ENCODE measurements around the gene CREG1.
"Not testable (repeated sequence)": the region's sequence is repeated elsewhere in the genome, so short reads cannot be mapped to it uniquely, and the experiment has no call there.

Gene CREG1

DNA sequence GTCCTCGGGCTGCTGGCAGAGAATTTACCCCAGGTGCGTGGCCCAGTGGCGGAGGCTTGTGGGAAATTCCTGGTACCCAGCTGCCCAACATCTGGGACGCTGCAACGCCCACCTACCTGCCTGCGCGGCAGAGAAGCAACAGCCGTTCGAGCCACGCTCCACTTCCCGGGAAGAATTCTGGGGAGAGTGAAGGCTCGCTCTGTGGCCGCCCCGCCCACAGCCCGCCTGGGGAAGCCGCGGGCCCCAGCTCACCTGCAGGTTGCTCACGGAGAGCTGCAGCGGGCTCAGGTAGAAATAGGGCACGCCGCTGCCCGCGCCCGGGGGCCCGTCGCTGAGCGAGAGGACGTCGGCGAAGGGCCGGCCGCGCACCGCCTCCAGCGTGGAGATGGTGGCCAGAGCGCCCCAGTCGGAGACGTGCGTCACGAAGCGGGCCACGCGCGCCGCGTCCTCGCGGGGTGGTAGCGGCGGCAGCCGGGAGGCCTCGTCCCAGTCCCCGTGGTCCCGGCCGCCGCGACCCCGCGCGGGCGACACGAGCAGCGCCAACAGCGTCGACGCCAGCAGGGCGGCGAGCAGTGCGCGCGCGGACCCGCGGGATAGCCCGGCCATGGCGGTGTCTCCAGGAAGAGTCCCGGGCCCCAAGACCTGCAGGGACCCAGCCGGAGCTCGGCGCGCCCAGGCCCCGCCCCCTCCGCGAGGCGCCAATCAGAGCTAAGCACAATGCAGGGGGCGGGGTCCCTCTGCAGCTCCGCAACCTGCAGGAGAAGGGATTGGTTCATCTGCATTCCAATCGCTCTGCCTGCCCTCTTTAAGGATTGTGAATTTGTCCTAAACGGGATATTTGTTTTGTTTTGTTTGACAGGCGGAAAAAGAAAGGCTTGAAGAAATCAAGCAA lies at the start of gene CREG1:
TSS of gene CREG1 (minus strand) at position 627 of the 892 bp plus-strand sequence.
- DNase-seq = peak; percentile 89 to 99

DNA sequence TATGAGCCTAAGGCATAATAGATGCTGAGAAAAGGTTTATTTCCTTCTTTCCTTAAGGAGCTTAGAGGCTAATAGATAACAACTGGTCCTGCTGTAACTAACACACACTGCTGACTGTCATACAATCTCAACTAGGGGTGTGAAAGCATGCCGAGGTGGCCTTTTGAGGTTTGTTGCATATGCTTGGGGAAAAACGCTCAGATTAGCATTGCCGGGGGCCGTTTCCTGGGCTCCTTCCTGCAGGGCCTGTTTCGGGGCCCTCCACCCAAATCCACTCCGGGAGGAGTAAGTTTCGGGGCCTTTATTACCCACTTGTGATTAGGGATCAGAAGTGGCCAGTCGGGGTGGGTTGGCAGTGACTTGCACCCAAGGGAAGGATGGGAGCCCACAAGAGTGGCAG lies 49.3 kb upstream of the CREG1 start:
- no peak for DNase-seq

DNA sequence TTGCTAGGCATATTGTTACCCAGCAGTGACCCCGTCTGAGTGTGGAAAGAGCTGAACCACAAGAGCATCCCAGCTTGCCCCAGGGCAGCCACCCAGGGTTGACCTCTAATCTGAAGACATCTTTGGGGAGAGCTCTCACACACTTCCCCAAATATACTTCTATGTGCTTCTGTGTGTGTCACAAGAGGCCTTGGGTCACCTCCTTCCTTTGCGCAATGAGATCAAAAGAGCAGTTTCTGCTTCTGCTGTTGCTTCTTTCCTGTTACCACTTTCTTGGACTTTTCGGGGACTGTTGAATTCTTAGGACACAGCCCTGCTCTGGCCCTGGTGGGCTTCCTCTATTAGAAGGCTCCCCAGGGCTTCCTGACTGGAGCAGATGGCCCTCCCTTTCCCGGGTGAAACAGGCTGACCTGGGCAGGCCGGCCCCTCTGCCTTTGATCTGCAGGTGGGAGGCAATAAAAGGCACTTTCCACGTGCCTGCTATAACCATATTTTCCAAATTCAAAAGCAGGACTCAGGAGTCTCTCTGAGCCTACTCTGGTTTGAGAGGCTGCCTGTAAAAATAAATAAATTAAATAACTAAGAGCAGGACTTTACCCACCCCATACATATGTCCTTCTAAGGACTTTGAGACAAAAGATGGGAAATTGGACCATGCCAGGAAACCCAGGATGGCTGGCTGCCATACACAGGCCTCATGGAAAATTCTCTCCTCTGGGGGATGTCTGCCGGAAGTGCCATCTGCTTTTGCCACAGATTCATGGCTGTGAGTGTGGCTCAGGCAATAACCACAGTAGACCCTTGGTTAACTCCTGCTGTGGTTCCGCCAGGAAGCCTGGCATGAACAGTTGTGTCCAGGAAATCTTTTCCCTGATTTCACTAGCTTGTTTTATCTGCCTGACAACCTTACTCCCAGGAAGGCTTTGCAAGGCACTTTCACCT lies 48.2 kb upstream of the CREG1 start:
- no peak for DNase-seq

DNA sequence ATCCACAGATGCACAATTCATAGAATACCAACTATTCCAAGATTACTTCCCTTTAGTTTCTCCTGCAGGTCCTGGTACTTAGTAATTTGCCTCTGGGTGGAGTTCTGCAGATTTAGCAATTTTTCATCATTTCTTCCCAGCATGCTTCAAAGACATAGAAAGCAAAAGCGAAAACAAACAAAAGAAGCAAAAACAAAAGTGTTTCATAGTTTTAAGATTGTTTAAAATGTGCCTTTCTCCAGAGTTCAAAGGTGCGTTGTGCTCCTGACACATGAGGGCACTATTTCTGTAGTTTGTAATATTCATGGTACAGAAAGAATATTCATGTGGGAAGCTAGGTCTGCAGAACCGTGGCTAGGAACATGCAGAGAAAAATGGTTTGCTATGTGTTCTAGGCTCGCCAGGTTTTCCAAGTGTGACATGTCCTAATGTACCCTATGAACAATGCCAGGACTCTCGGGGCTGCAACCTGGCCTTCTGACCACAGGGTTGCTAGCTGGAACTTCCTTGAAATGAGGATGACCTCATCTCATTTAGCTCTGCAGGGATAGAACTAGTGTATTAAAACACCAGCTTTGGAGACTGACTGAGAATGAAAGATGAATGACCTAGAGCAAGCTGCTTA lies 46.5 kb upstream of the CREG1 start:
- no peak for DNase-seq

DNA sequence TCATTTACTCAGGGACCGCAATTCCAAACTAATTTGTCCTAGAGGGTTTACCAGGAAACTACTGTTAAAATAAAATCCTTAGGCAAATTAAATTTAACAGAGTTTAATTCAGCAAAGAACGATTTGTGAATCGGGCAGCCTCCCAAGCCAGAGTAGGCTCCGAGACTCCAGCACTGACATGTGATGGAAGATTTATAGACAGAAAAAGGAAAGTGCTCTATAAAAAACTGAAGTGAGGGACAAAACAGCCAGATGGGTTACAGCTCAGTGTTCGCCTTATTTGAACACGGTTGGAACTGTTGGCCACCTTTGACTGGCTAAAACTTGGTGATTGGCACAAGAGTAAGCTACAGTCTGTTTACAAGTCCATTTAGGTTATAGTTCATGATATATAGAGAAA lies 41.3 kb upstream of the CREG1 start:
- no peak for DNase-seq

DNA sequence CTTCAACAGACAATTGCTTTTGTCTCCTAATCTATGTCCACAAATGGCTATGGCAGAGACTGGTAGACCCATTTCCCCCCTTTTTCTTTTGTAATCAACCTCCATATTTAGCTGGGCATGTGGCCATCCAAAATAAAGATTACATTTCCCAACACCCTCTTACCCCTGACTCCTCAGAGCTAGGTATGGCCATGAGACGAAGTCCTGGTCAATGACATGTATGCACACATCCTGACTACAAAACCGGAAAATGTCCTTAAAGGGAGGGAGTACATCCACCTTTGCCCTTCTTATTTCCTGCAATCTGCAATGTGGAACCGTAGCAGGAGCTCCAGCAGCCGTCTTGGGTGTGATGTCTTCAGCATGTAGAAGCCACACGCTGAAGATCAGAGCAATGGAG lies 40.3 kb upstream of the CREG1 start:
- DNase-seq = no peak

DNA sequence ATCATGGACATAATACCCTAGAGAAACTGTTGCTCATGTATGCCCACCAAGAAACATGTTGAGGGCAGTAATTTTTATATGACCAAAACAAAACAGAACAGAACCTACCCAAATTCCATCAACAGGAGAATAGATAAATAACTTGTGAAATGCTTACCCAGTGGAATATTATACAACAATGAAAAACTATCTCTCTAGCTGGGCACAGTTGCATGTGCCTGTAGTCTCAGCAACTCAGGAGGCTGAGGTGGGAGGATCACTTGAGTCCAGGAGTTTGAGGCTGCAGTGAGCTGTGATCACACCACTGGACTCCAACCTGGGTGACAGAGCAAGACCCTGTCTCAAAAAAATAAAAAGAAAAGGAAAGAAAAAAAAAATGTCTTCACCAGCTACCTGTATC lies 38.9 kb upstream of the CREG1 start:
- no peak for DNase-seq

DNA sequence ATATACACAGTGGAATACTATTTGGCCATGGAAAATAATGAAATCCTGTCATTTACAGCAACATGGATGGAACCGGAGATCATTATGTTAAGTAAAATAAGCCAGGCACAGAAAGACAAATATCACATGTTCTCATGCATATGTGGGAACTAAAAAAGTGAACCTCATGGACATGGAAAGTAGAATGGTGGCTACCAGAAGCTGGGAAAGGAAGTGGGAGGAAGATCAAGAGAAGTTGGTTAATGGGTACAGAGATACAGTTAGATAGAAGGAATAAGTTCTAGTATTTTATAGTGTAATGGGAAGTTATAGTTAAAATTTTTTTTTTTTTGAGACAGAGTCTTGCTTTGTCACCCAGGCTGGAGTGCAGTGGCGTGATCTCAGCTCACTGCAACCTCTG lies 34.8 kb upstream of the CREG1 start:
- DNase-seq = no peak

DNA sequence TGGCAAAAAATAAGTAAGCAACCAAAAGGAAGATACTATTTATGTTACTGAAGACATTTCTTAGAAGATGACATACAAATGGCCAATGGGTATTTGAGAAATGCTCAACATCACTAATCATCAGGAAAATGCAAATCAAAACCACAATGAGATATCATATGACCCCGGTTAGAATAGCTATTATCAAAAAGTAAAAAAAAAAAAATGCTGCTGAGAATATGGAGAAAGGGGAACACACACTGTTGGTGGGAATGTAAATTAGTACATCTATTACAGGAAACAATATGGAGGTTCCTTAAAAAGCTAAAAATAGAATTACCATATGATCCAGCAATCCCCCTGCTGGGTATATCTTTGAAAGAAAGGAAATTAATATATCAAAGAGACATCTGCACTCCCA lies 34.3 kb upstream of the CREG1 start:
- no peak for DNase-seq

DNA sequence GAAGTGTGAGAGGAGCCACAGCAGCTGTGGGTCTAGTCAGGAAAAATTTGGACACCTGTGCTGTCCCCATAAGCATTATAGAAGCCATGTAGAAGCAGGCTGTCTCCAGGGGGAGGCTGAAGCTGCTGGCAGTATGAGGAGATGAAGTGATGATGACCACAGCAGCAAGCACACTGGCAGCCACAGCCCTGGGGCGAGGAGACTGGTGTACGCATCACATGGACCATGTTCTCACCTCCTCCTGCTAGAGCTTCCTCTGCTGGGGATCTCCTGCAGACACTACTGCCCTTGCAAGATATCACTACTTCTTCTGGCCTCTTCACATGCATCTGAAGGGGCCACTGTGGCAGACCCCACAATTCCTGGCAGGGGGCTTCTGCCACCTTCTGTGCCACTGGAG lies 33.8 kb upstream of the CREG1 start:
- DNase-seq = no peak

DNA sequence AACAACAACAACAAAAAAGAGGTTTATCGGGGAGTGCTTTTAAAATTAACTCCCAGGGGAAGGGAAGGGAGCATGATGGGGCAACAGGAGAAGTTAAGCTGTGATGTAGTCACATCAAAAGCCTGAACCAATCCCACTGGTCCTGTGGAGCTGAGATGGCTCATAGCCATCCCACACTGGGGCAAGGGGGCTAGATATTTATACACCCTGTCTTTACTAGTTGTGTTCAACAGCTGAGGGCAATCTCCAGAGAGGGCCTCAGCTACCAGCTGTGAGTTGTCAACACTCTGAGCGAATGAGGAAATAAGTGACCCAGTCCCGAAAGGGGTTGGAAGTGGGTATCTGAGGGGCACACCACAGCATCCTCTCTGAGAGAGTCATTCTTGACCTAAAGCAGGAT lies 31.0 kb upstream of the CREG1 start:
- DNase-seq = no peak

DNA sequence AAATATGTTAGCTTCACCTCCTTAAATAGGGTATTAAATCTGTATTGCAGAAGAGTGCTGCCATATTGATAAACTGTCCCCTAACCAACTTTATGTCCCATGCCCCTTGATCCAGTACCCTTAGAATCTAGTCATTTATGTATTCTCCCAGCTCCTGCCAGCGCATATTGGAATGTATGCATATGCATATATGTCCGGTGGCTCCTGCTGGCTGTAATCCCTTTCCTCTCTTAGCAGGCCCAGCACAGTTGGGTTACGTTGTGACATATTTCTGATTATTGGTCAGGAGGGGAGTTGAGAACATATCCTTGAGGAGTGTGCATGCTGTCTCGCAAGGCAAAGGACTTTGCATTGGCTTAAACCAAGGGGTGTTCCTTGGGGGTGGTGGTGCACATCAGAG lies 29.2 kb upstream of the CREG1 start:
- no peak for DNase-seq

DNA sequence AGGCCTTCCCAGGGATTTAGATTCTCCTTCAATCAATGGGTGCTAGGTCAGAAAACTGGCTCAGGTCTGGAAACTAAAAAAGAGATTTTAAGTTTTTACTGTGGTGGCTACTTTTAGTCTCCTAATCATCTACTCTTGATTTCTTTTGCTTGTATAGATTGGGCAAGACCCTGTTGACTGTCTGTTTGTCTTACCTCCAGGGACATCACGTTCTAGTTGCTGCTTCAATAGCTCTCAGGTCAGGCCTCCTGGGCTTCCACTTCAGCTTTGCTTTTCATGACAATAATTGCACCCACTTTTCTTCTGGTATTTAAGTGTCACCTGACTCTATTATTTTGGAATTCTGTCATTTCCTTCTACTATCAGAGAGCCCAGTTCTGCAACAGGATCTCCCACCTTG lies 28.5 kb upstream of the CREG1 start:
- DNase-seq = no peak

DNA sequence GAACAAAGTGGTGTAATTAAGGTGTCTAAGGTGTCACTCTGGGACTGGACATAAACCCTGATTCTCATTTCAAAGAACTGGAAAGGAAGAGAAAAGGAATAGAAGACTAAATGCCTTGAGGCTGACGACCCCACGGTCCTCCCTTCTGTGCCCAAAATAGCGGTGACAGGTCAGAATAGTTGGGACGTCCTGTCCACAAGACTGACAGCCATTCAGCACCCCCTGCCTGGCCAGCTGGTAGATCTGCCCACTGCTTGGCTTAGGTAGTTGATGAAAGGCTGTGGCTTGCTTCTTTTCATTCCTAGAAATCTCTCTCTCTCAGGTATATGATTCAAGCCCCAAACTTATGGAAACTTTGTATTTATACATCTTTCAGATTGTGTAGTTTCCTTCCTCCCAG lies 26.4 kb upstream of the CREG1 start:
- DNase-seq = no peak

DNA sequence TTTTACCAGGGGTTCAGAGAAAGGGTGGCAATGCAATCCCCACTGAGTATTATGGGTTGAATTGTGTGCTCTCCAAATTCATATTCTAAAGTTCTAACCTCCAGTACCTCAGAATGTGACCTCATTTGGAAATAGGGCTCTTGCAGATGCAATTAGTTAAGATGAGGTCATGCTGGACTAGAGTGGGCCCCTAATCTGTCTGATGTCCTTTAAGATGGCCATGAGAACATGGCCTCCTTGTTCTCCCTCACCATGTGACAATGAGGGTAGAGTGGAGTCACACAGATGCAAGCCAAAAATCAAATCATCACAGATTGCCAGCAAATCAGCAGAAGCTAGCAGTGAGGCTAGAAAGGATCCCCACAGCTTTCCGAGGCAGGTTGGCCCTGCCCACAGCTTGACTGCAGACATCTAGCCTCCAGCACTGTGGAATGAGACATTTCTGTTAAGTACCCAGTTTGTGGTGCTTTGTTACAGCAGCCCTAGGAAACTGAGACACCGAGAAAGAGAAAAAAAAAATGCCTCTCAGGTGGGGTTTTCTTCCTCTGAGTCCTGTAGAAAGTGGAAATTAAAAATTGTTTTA lies 25.5 kb upstream of the CREG1 start:
- DNase-seq = no peak

DNA sequence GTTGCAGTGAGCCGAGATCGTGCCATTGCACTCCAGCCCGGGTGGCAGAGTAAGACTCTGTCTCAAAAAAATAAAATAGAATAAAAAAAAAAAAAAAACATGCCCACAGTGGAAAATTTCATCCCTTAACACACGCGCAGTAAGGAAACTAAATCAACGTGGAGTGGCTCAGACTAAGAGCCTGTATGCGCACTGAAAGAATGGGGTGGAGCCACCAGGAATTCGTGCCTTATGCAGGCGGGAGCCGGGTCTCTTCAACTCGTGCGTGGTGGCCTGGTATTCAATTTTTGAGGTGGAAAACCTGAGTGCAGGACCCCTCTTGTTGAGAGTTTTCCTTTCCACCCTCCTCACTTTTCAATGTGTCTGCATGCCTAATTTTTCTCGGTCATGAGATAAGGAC lies 22.1 kb upstream of the CREG1 start:
- DNase-seq = no peak

DNA sequence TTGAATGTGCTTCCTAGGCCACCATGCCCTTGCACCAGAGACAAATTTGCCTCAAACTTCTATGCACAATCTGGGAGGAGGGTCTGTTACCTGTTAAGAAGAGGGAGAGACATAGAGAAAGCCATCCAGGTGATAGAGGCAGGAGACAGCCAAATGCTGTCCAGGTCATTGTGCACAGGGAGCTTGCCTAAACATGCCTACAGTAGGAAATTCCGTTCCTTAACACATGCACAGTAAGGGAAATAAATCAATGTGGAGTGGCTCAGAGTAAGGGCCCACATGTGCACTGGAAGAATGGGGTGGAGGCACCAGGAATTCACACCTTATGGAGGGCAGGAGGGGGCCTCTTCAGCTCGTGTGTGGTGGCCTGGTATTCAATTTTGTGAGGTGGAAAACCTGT lies 19.5 kb upstream of the CREG1 start:
- no peak for DNase-seq

DNA sequence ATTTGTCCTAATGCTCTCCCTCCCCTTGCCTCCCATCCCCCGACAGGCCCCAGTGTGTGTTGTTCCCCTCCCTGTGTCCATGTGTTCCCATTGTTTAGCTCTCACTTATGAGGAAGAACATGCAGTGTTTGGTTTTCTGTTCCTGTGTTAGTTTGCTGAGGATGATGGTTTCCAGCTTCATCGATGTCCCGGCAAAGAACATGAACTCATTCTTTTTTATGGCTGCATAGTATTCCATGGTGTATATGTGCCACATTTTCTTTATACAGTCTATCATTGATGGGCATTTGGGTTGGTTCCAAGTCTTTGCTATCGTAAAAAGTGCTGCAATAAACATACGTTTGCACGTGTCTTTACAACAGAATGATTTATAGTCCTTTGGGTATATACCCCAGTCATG lies 17.1 kb upstream of the CREG1 start:
- DNase-seq = not testable (repeated sequence)

DNA sequence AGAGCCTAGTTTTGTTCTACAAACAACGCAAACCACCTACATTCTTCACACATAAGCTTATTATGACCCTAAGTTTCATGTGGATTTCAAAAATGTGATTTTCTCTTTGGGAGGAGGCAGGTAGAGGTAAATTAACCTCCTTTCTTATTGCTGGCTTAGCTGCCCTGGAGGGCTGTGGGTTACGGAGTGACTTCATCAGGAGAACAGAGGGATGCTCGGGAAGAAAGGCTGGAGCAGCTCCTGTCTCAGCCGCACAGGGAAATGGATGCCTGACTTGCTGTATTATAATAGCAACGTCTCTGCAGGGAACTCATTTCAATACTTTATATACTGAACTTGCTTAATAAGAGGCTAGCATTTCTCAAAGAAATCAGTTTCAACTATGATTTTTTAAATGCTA lies 14.1 kb upstream of the CREG1 start:
- no peak for DNase-seq

DNA sequence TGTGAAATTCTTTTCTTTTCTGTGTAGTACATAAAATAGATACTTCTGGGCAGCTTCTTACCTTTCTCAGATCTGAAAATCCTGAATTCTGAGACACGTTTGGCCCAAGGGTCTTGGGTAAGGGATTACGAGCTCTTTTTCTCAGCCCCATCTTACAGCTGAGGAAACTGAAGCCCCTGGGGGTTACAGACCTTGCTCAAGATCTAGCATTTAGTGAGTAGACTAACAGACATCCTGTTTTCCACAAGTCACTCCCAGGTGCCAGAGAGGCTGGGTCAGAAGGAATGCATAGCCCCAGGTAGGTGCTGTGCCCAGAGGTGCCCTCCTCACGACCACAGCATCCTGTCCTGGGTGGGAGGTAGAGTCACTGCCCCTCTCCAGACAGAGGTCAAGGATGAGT lies 13.2 kb upstream of the CREG1 start:
- no peak for DNase-seq

DNA sequence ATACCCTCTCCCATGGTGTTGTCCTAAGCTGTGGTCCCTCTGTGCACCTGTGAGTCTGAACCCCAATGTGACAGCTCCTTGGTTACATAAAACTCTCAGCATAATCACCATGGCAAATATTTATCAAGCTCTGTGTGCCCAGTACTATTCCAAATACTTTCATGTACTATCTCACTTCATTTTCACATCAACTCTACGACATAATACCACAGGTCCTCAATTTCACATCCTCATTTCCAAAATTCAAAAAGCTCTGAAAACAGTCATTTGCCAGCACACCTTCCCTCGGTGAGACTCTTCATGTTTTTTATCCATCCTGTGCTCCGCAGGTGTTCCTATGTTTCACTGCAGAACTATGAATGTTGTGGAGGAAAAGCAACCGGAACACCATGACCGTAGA lies 12.4 kb upstream of the CREG1 start:
- DNase-seq = no peak

DNA sequence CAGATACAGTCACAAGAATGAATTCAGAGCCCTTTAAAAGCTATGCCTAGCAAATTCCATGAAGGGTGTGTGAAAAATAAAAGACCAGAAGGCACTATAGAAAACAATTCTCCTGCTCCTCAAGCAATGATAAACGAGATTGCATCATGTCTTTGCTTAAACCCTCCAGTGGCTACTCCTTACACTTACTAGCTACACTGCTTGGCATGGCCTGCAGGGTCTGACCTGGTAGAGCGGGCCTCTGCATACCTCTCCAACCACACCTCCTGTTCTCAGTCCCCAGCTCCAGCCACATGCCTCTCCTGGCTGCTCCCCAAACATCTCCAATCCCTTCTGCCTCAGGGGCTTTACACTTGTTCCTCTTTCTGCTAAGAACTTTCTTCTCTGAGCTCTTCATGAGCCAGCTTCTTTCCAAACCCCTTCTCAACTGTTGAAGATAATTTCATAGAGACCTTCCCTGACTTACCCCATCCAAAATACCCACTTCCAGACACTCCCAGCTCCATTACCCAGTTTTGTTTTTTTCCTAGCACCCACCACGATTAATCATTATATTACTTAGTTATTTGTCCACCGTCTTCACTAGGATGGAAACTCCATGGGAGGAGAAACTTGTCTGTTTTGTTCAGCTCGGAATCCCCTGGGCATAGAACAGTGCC lies 11.2 kb upstream of the CREG1 start:
- DNase-seq = no peak
